ENCODE measurements around the gene LPP.

LPP gene

GRCh38 chr3:188721312-188721711, 567.4 kb downstream of the LPP start:
- DNase-seq (ENCODE audit: insufficient read length) = no peak
- TF ChIP-seq TAF1 (IDR thresholded peaks at IDR 0.05; ENCODE audit: borderline replicate concordance, low read depth, low read length) (no peak), POLR2A (IDR thresholded peaks at IDR 0.05; ENCODE audit: low read depth, low read length) (no peak), POLR2AphosphoS5 (IDR thresholded peaks at IDR 0.05; ENCODE audit: low read depth, low read length) (no peak)
- FAIRE-seq = no peak

GRCh38 chr3:188721990-188722389, 568.0 kb downstream of the LPP start:
- no peak for FAIRE-seq
- no peak for DNase-seq (ENCODE audit: insufficient read length)
- TF ChIP-seq POLR2A (IDR thresholded peaks at IDR 0.05; ENCODE audit: low read depth, low read length) = no peak
- TF ChIP-seq POLR2AphosphoS5 (IDR thresholded peaks at IDR 0.05; ENCODE audit: low read depth, low read length) = no peak
- no peak for TF ChIP-seq TAF1 (IDR thresholded peaks at IDR 0.05; ENCODE audit: borderline replicate concordance, low read depth, low read length)

- DNase-seq (ENCODE audit: insufficient read length) = no peak
- no peak for TF ChIP-seq POLR2A (IDR thresholded peaks at IDR 0.05; ENCODE audit: low read depth, low read length)
- no peak for TF ChIP-seq TAF1 (IDR thresholded peaks at IDR 0.05; ENCODE audit: borderline replicate concordance, low read depth, low read length)
- no peak for TF ChIP-seq POLR2AphosphoS5 (IDR thresholded peaks at IDR 0.05; ENCODE audit: low read depth, low read length)
- no peak for FAIRE-seq
These were observed 569.0 kb downstream of the LPP start for GRCh38 chr3:188722963-188723362.

DNA sequence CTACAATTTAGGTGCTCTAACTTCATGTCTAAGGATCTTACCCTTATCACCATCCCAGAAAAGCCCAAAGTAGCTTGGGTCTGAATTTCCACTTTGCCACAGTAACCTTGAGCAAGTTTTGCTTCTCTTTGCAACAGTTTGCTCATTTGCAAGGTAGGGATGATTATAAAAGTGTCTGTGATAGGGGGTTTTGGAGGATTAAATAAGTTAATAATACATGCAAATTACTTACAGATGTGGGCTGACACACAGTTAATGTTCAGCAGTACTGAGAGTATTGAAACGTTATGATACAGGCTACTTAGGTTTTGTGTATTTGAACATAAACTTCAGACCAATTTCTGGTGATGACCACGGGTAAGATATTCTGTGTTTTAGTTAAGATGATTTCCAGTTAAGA, 573.1 kb downstream of the LPP start:
- TF ChIP-seq POLR2A (IDR thresholded peaks at IDR 0.05; ENCODE audit: low read depth, low read length) (no peak), TAF1 (IDR thresholded peaks at IDR 0.05; ENCODE audit: borderline replicate concordance, low read depth, low read length) (no peak), POLR2AphosphoS5 (IDR thresholded peaks at IDR 0.05; ENCODE audit: low read depth, low read length) (no peak)
- DNase-seq (ENCODE audit: insufficient read length) = no peak
- no peak for FAIRE-seq

DNA sequence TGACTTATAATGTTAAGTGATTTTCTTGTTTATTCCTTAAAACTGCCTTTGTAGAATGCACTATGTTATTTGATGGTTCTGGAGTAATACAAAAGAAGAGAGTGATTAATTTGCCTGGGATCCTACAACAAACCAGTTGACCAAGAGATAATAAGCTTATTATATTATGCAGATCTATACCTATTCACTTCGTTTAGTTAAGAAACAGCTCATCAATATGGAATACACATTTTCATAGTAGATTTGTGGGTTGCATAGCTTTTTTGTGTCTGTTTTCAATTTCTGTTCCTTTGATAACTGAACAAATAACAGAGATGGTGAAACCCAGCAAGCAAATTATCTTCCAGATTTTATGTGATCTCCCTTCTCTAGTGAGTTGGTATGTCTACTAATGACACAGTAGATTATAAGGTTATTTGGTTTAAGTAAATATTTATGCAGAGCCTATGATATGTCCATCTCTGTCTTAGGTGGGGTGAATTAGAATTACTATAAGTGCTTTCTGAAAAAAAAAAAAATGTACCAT, 574.5 kb downstream of the LPP start:
- FAIRE-seq (no peak), DNase-seq (ENCODE audit: insufficient read length) (no peak)
- TF ChIP-seq POLR2AphosphoS5 (IDR thresholded peaks at IDR 0.05; ENCODE audit: low read depth, low read length) (no peak), POLR2A (IDR thresholded peaks at IDR 0.05; ENCODE audit: low read depth, low read length) (no peak), TAF1 (IDR thresholded peaks at IDR 0.05; ENCODE audit: borderline replicate concordance, low read depth, low read length) (no peak)

DNA sequence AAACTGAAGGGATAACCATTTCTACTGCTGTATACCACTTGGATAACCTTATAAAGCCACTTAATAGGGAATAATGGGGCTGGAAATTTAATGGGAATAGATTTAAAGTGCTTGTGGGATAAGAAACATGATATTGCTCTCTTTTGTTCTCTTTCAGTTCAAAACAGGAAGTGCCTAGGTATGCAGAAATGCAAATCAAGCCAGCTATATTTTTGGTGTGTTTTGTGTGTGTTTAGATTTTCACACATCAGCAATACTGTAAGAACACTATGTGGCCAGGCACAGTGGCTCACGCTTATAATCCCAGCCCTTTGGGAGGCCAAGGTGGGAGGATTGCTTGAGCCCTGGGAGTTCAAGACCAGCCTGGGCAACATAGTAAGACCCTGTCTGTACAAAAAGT, 575.5 kb downstream of the LPP start:
- TF ChIP-seq POLR2AphosphoS5 (IDR thresholded peaks at IDR 0.05; ENCODE audit: low read depth, low read length) (no peak), POLR2A (IDR thresholded peaks at IDR 0.05; ENCODE audit: low read depth, low read length) (no peak), TAF1 (IDR thresholded peaks at IDR 0.05; ENCODE audit: borderline replicate concordance, low read depth, low read length) (no peak)
- FAIRE-seq = no peak

GRCh38 chr3:188734395-188734794, 580.4 kb downstream of the LPP start:
- TF ChIP-seq POLR2AphosphoS5 (IDR thresholded peaks at IDR 0.05; ENCODE audit: low read depth, low read length) (no peak), POLR2A (IDR thresholded peaks at IDR 0.05; ENCODE audit: low read depth, low read length) (no peak), TAF1 (IDR thresholded peaks at IDR 0.05; ENCODE audit: borderline replicate concordance, low read depth, low read length) (no peak)
- FAIRE-seq (no peak), DNase-seq (ENCODE audit: insufficient read length) (no peak)

More for the DNA sequence above, 575.5 kb downstream of the LPP start:
- DNase-seq (ENCODE audit: insufficient read length) = no peak

DNA sequence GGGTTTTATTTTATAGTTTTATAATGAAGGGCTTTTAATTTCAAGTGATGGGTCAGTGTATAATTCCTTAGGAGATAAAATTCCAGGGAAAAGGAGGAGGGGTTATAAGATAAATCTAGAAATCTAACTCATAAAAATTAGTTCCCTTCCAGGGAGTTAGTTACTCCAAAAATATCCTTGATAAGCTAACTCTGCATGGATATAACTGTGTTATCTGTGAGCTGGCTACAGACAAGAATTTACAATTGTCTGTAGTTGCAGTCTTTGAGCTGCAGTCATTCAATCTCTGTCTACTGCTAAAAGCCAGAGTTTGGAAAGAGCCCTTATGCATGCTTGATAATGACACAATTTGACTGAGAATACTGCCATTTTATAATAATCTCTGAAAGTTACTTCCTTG, 585.6 kb downstream of the LPP start:
- FAIRE-seq (no peak), DNase-seq (ENCODE audit: insufficient read length) (no peak)
- TF ChIP-seq TAF1 (IDR thresholded peaks at IDR 0.05; ENCODE audit: borderline replicate concordance, low read depth, low read length) = no peak
- TF ChIP-seq POLR2AphosphoS5 (IDR thresholded peaks at IDR 0.05; ENCODE audit: low read depth, low read length) = no peak
- no peak for TF ChIP-seq POLR2A (IDR thresholded peaks at IDR 0.05; ENCODE audit: low read depth, low read length)

- TF ChIP-seq TAF1 (IDR thresholded peaks at IDR 0.05; ENCODE audit: borderline replicate concordance, low read depth, low read length) = no peak
- DNase-seq (ENCODE audit: insufficient read length) (no peak), FAIRE-seq (no peak)
These were observed 586.1 kb downstream of the LPP start for GRCh38 chr3:188740010-188740409.

- TF ChIP-seq POLR2A (IDR thresholded peaks at IDR 0.05; ENCODE audit: low read depth, low read length) = no peak
- TF ChIP-seq TAF1 (IDR thresholded peaks at IDR 0.05; ENCODE audit: borderline replicate concordance, low read depth, low read length) = no peak
- DNase-seq (ENCODE audit: insufficient read length) (no peak), FAIRE-seq (no peak)
These were observed 589.0 kb downstream of the LPP start for GRCh38 chr3:188742755-188743550.

- DNase-seq (ENCODE audit: insufficient read length) (no peak), FAIRE-seq (no peak)
- TF ChIP-seq POLR2AphosphoS5 (IDR thresholded peaks at IDR 0.05; ENCODE audit: low read depth, low read length) = no peak
- no peak for TF ChIP-seq POLR2A (IDR thresholded peaks at IDR 0.05; ENCODE audit: low read depth, low read length)
- no peak for TF ChIP-seq TAF1 (IDR thresholded peaks at IDR 0.05; ENCODE audit: borderline replicate concordance, low read depth, low read length)
These were observed 590.2 kb downstream of the LPP start for GRCh38 chr3:188744166-188744565.

GRCh38 chr3:188745031-188745430, 591.1 kb downstream of the LPP start:
- FAIRE-seq = no peak
- no peak for TF ChIP-seq POLR2A (IDR thresholded peaks at IDR 0.05; ENCODE audit: low read depth, low read length)
- TF ChIP-seq TAF1 (IDR thresholded peaks at IDR 0.05; ENCODE audit: borderline replicate concordance, low read depth, low read length) = no peak
- TF ChIP-seq POLR2AphosphoS5 (IDR thresholded peaks at IDR 0.05; ENCODE audit: low read depth, low read length) = no peak
- no peak for DNase-seq (ENCODE audit: insufficient read length)
